Astrocyte of the cerebellum (primary cell): ENCODE results near the gene PPM1H.

Source experiments
- DNase-seq: peaks from one replicate; pipeline ENCODE4 v3.0.0-alpha.2; 2011; ENCODE audit warnings: low read depth
- H3K4me3 ChIP-seq: 2 replicates; pipeline ENCODE4 v1.5.1; 2011; ENCODE audit warnings: mild to moderate bottlenecking, low read depth, low read length, moderate library complexity
- in situ Hi-C: cut with HindIII; loops from 2 replicates; pipeline ENCODE4 v1.10.0; 2017; ENCODE audit warnings: low sequenced_read_pairs
- TF ChIP-seq, protein P1 (sequence below): IDR thresholded peaks from 2 replicates; pipeline ENCODE4 v1.5.1; 2012; ENCODE audit warnings: low read length, low read depth, moderate library complexity, mild to moderate bottlenecking; ENCODE audit errors: missing control alignments

The PPM1H gene

GRCh38 chr12:62866451-62867082 lies 68.4 kb downstream of the PPM1H start:
- TF ChIP-seq, protein P1, sequence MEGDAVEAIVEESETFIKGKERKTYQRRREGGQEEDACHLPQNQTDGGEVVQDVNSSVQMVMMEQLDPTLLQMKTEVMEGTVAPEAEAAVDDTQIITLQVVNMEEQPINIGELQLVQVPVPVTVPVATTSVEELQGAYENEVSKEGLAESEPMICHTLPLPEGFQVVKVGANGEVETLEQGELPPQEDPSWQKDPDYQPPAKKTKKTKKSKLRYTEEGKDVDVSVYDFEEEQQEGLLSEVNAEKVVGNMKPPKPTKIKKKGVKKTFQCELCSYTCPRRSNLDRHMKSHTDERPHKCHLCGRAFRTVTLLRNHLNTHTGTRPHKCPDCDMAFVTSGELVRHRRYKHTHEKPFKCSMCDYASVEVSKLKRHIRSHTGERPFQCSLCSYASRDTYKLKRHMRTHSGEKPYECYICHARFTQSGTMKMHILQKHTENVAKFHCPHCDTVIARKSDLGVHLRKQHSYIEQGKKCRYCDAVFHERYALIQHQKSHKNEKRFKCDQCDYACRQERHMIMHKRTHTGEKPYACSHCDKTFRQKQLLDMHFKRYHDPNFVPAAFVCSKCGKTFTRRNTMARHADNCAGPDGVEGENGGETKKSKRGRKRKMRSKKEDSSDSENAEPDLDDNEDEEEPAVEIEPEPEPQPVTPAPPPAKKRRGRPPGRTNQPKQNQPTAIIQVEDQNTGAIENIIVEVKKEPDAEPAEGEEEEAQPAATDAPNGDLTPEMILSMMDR: no peak
- in situ Hi-C loops: no loop called here
- peak; percentile 68 for DNase-seq
- H3K4me3 ChIP-seq: no peak overlapping the region

GRCh38 chr12:62865937-62866336 lies 69.0 kb downstream of the PPM1H start:
- H3K4me3 ChIP-seq: no peak overlapping the region
- TF ChIP-seq, protein P1: no peak
- peak; percentile 88 for DNase-seq
- in situ Hi-C loops: no loop called here

DNA sequence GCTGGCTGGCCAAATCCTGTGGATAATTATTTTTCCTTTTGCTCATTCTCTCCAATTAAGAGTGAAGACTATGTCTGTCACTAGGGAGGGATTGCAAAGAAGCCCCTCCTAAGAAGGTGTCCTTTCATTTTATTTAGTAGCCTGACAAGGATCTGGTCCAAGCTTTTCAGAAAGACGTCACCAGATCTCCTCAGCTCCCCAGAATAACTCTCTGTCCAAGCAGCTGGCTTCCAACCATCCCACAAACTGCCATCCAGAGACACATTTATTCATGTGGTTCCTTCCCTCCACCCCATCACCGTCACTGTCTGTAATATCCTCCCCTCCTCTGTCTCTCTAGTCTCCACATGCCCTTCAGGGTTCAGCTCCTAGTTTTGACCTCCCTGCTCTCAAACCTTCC lies 69.9 kb downstream of the PPM1H start:
- in situ Hi-C loops: no loop called here
- TF ChIP-seq, protein P1: no peak
- H3K4me3 ChIP-seq: no peak overlapping the region
- no peak for DNase-seq

- in situ Hi-C loops: no loop called here
- H3K4me3 ChIP-seq: no peak overlapping the region
- no peak for DNase-seq
- TF ChIP-seq, protein P1: no peak
Measured at GRCh38 chr12:62862259-62862881, 72.6 kb downstream of the PPM1H start.

GRCh38 chr12:62861586-62861985 lies 73.4 kb downstream of the PPM1H start:
- DNase-seq: no peak
- in situ Hi-C loops: no loop called here

GRCh38 chr12:62860501-62861411 lies 74.2 kb downstream of the PPM1H start:
- TF ChIP-seq, protein P1: no peak
- DNase-seq: no peak
- H3K4me3 ChIP-seq: no peak overlapping the region
- in situ Hi-C loops: no loop called here

More at GRCh38 chr12:62861586-62861985, 73.4 kb downstream of the PPM1H start:
- TF ChIP-seq, protein P1: no peak
- no peak overlapping the region for H3K4me3 ChIP-seq
